WERI-Rb-1 (cell line): ENCODE results near the gene PUM1.
"Not testable (repeated sequence)": the region's sequence is repeated elsewhere in the genome, so short reads cannot be mapped to it uniquely, and the experiment has no call there.

ENCODE experiments used
- DNase-seq: peaks from one replicate; pipeline ENCODE4 v3.0.0-alpha.2; 2020
- H3K27ac ChIP-seq: fragments of 250-450 bp; sonication (Bioruptor Pico); 2 replicates; pipeline ENCODE4 v1.5.1; 2020; ENCODE audit warnings: mild to moderate bottlenecking, moderate library complexity
- H3K27me3 ChIP-seq: fragments of 250-450 bp; sonication (Bioruptor Pico); 2 replicates; pipeline ENCODE4 v1.5.1; 2021; ENCODE audit warnings: mild to moderate bottlenecking, low read depth, moderate library complexity; ENCODE audit not compliant: insufficient read depth, severe bottlenecking
- H3K36me3 ChIP-seq: fragments of 250-450 bp; sonication (Bioruptor Pico); 2 replicates; pipeline ENCODE4 v1.5.1; 2020; ENCODE audit warnings: mild to moderate bottlenecking, moderate library complexity
- H3K4me3 ChIP-seq: 2 replicates; pipeline ENCODE4 v1.5.1; 2011; ENCODE audit warnings: low read depth, mild to moderate bottlenecking, control low read depth, low read length
- H3K9me3 ChIP-seq: fragments of 250-450 bp; sonication (Bioruptor Pico); 2 replicates; pipeline ENCODE4 v1.5.1; 2021; ENCODE audit warnings: mild to moderate bottlenecking, moderate library complexity; ENCODE audit not compliant: severe bottlenecking
- TF ChIP-seq, protein P1 (sequence below): IDR thresholded peaks from 2 replicates; pipeline ENCODE4 v1.5.1; 2011; ENCODE audit warnings: low read depth, mild to moderate bottlenecking, control low read depth, inconsistent platforms, low read length

The PUM1 gene

DNA sequence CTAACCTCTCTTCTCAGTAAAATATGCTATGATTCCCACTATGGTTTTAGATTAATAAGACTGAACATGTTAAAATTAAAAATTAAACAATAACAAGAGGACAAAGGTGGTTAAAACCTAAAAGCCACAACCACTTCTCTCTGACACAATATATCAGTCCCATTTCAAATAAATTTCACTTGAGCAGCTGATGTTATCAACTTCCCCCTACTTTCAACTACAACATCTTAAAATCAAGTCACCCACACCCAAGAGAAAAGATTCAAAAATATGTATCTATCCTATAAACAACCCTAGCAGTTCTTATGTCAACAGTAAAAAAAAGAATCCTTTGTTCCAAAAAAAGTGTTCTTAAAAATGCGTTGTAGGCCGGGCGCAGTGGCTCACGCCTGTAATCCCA is 7.5 kb downstream of the PUM1 start:
- no peak overlapping the region for H3K27ac ChIP-seq
- H3K27me3 ChIP-seq, result no peaks in the 10 kb centered on the region
- H3K36me3 ChIP-seq, result peaks cover 77% of the 10 kb centered on the region
- DNase-seq, result no peak
- TF ChIP-seq, protein P1, sequence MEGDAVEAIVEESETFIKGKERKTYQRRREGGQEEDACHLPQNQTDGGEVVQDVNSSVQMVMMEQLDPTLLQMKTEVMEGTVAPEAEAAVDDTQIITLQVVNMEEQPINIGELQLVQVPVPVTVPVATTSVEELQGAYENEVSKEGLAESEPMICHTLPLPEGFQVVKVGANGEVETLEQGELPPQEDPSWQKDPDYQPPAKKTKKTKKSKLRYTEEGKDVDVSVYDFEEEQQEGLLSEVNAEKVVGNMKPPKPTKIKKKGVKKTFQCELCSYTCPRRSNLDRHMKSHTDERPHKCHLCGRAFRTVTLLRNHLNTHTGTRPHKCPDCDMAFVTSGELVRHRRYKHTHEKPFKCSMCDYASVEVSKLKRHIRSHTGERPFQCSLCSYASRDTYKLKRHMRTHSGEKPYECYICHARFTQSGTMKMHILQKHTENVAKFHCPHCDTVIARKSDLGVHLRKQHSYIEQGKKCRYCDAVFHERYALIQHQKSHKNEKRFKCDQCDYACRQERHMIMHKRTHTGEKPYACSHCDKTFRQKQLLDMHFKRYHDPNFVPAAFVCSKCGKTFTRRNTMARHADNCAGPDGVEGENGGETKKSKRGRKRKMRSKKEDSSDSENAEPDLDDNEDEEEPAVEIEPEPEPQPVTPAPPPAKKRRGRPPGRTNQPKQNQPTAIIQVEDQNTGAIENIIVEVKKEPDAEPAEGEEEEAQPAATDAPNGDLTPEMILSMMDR, result no peak
- no peak overlapping the region for H3K4me3 ChIP-seq
- H3K9me3 ChIP-seq, result no peaks in the 10 kb centered on the region

DNA sequence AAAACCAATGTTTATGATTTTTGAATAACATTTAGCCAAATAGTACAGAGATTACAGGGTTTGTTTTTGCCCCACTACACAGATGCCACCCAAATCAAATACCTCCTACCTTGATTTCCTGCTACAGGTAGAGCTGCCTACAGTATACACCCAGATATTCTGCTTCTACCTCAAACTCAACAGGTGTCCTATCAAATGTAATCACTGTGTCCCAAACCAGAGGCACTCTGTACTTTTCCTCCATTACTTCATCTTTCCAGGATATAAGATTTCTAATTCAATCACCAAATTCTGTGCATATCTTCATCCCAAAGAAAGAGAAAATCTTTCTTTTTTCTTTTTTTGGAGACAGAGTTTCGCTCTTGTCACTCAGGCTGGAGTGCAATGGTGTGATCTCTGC is 9.6 kb downstream of the PUM1 start:
- H3K27ac ChIP-seq, result no peak overlapping the region
- H3K9me3 ChIP-seq, result no peaks in the 10 kb centered on the region
- no peaks in the 10 kb centered on the region for H3K27me3 ChIP-seq
- H3K4me3 ChIP-seq, result no peak overlapping the region
- TF ChIP-seq, protein P1, result no peak
- H3K36me3 ChIP-seq, result peaks cover 72% of the 10 kb centered on the region
- no peak for DNase-seq

DNA sequence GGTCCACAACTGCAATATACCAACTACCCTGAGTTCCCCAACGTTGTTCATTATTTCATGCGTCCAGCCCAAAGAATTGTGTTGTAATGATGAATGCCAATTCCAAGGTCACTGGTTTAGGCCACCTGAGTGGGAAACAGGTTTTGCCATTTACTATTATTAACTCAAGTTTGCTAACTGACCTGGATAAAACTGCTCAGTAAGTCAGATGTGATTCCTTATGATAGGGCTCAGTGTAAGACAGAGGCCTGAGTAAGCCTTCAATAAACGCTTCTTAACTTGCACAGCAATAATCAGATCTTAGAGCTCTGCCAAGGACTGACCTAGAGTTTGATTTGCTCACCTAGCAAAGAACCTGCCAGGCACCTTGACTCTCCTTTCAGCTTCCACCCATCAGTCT is 10.0 kb downstream of the PUM1 start:
- H3K27me3 ChIP-seq, result no peaks in the 10 kb centered on the region

DNA sequence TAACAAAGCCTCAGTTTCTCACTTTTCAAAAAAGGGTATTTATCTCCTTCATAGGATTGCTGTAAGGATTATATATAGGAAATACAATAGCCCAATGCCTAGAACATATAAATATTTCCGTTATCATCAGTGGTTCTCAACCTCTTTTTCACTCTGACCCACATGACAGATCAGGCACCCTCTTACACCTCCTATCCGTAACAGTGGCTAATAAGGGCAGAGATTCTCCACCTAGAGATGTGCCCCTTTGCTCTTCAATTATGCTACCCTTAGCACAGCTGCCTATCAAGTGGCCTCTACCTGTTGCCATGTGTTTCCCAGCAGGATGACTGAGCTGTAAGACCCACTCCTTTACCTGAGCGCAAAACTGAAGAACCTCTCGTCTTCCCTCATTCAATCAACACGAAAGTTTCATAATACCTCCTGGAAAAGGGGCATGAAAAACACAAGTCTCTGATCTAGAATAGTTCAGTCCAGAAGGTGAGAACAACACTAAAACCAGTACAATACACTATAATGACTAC is 10.5 kb downstream of the PUM1 start:
- Histone ChIP-seq H3K27me3 (no peaks in the 10 kb centered on the region), H3K27ac (no peak overlapping the region), H3K4me3 (no peak overlapping the region), H3K36me3 (peaks cover 76% of the 10 kb centered on the region), H3K9me3 (no peaks in the 10 kb centered on the region)
- DNase-seq, result no peak
- TF ChIP-seq, protein P1, result no peak

More for the DNA sequence above, 10.0 kb downstream of the PUM1 start:
- Histone ChIP-seq H3K4me3 (no peak overlapping the region), H3K27ac (no peak overlapping the region), H3K9me3 (no peaks in the 10 kb centered on the region), H3K36me3 (peaks cover 76% of the 10 kb centered on the region)
- TF ChIP-seq, protein P1, result no peak
- no peak for DNase-seq

DNA sequence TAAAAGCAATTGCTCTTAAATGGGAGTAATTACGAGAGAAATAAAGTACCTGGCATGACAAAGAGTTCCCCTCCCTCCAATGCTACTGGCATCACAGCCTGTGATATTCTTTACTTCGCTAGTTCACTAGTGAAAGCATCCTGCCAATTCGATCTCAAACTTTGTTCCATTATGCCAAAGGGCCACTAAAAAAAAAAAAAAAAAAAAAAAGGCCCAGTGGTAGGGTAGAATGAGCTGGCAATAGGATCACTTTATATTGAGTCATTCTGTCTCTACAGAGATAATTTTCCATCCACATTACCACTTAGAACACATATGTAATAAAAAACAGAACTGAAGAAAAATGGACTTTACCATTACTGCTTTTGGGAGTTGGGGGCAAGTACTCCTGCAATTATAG is 11.2 kb downstream of the PUM1 start:
- Histone ChIP-seq H3K4me3 (no peak overlapping the region), H3K36me3 (peaks cover 74% of the 10 kb centered on the region), H3K27me3 (no peaks in the 10 kb centered on the region), H3K27ac (no peak overlapping the region), H3K9me3 (no peaks in the 10 kb centered on the region)
- no peak for DNase-seq
- TF ChIP-seq, protein P1, result no peak

DNA sequence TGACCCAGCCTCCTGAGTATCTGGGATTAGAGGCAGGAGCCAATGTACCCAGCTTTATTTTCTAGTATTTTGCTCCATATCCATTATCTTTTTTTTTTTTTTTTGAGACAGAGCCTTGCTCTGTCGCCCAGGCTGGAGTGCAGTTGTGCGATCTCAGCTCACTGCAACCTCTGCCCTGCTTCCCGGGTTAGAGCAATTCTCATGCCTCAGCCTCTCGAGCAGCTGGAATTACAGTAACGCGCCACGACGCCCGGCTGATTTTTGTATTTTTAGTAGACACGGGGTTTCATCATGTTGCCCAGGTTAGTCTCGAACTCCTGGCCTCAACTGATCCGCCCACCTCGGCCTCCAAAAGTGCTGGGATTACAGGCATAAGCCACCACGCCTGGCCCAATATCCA is 12.9 kb downstream of the PUM1 start:
- H3K4me3 ChIP-seq, H3K9me3 ChIP-seq, DNase-seq, H3K27me3 ChIP-seq, H3K27ac ChIP-seq: not testable (repeated sequence)
- H3K36me3 ChIP-seq, result peaks cover 70% of the 10 kb centered on the region
